OCI-LY1 (cell line): ENCODE results near the gene PDE6B.

ENCODE experiments used
- H2AFZ ChIP-seq: fragments of 200-600 bp; sonication (generic), shearing (Covaris generic); 2 replicates; pipeline ENCODE4 v1.6.0; 2014; ENCODE audit warnings: antibody characterized with exemption, mild to moderate bottlenecking, low read length
- H3F3A ChIP-seq: fragments of 200-600 bp; sonication (generic), shearing (Covaris generic); 2 replicates; pipeline ENCODE4 v1.6.0; 2014; ENCODE audit warnings: mild to moderate bottlenecking, antibody characterized with exemption, low read length, moderate library complexity; ENCODE audit not compliant: insufficient read depth
- H3K27ac ChIP-seq: fragments of 200-600 bp; sonication (generic); 2 replicates; pipeline ENCODE4 v1.5.1; 2014; ENCODE audit warnings: low read length, mixed run types, mild to moderate bottlenecking, low read depth; ENCODE audit not compliant: poor library complexity, severe bottlenecking
- H3K27me3 ChIP-seq: fragments of 200-600 bp; sonication (generic); 2 replicates; pipeline ENCODE4 v1.6.0; 2014; ENCODE audit warnings: antibody characterized with exemption, mild to moderate bottlenecking, low read length, moderate library complexity; ENCODE audit not compliant: insufficient read depth
- H3K36me3 ChIP-seq: fragments of 200-600 bp; sonication (generic); 2 replicates; pipeline ENCODE4 v1.6.1; 2014; ENCODE audit warnings: mild to moderate bottlenecking, antibody characterized with exemption, low read length, moderate library complexity, mixed read lengths; ENCODE audit not compliant: insufficient read depth
- H3K4me1 ChIP-seq: fragments of 200-600 bp; sonication (generic); 2 replicates; pipeline ENCODE4 v1.5.1; 2014; ENCODE audit warnings: mild to moderate bottlenecking, low read length, moderate library complexity; ENCODE audit not compliant: insufficient read depth, severe bottlenecking
- H3K4me2 ChIP-seq: fragments of 200-600 bp; sonication (generic), shearing (Covaris generic); 2 replicates; pipeline ENCODE4 v1.6.1; 2014; ENCODE audit warnings: low read length
- H3K4me3 ChIP-seq: fragments of 200-600 bp; sonication (generic); 2 replicates; pipeline ENCODE4 v1.5.1; 2014; ENCODE audit warnings: low read length, low read depth, mild to moderate bottlenecking, mixed read lengths; ENCODE audit not compliant: poor library complexity, severe bottlenecking
- H3K79me2 ChIP-seq: fragments of 200-600 bp; shearing (Covaris generic); 2 replicates; pipeline ENCODE4 v1.6.1; 2016; ENCODE audit warnings: mixed run types, low read length, mixed read lengths; ENCODE audit not compliant: insufficient read depth
- H3K9ac ChIP-seq: fragments of 200-600 bp; sonication (generic), shearing (Covaris generic); 2 replicates; pipeline ENCODE4 v1.6.1; 2014; ENCODE audit warnings: mild to moderate bottlenecking, low read length, mixed read lengths
- H3K9me2 ChIP-seq: fragments of 200-600 bp; sonication (generic), shearing (Covaris generic); 2 replicates; pipeline ENCODE4 v1.6.1; 2014; ENCODE audit warnings: low read depth, mild to moderate bottlenecking, low read length, mixed read lengths
- H3K9me3 ChIP-seq: fragments of 200-600 bp; shearing (Covaris generic); 2 replicates; pipeline ENCODE4 v1.6.1; 2014; ENCODE audit warnings: low read length, mixed read lengths
- H4K20me1 ChIP-seq: fragments of 200-600 bp; sonication (generic), shearing (Covaris generic); 2 replicates; pipeline ENCODE4 v1.6.0; 2016; ENCODE audit warnings: mild to moderate bottlenecking, low read length; ENCODE audit not compliant: insufficient read depth
- EZH2 ChIP-seq: fragments of 200-600 bp; sonication (generic), shearing (Covaris generic); IDR thresholded peaks from 2 replicates; pipeline ENCODE4 v1.8.0; 2017; ENCODE audit warnings: borderline replicate concordance, mixed run types, mild to moderate bottlenecking, antibody characterized with exemption, low read length, moderate library complexity, mixed read lengths
- TF ChIP-seq, protein P1 (sequence below): fragments of 200-600 bp; sonication (generic), shearing (Covaris generic); IDR thresholded peaks from 2 replicates; pipeline ENCODE4 v1.5.1; 2017; ENCODE audit warnings: mild to moderate bottlenecking, antibody characterized with exemption, low read length, moderate library complexity, mixed read lengths

Gene PDE6B

DNA sequence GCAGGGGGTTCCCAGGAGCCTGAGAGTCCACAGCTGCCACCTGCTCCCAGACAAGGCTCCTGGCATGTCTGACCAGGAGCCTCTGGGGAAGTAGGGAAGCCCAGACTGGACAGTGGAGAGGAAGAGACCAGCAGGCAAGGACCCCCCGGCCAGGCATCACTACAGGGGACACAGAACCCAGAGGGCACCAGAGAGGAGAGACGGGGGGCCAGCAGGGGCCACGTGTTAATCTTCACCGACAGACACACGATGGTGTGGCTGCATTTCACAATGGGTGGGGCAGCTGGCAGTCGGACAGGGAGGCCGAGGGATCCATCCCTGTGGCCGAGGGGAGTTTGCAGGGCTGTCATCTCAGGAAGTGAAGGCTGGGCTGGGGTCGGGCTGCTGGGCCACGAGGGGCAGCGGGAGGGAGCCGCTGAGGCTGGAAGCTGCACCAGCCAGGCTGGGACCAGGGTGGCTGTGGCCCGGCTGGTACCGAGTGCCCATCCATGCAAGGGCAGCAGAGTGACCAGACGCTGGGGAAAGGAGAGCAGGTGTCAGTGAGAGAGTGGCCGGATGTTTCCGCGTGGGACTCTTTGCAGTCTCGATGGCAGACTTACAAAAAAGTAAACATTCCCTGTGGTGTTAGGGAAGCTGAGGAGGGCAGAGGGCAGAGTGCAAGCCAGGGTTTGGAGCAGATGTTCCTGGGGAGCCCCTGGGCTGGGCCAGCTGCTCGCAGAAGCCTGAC lies 4.7 kb downstream of the PDE6B start:
- Histone ChIP-seq H3K4me1 (no peaks in the 10 kb centered on the region), H4K20me1 (no peaks in the 10 kb centered on the region), H3K9ac (no peak overlapping the region), H3K27ac (no peak overlapping the region), H3K79me2 (no peaks in the 10 kb centered on the region), H3K4me3 (no peak overlapping the region), H3K9me3 (no peaks in the 10 kb centered on the region), H3K36me3 (no peaks in the 10 kb centered on the region), H3K9me2 (no peaks in the 10 kb centered on the region), H2AFZ (no peak overlapping the region), H3K27me3 (no peaks in the 10 kb centered on the region), H3F3A (no peaks in the 10 kb centered on the region), H3K4me2 (no peak overlapping the region)
- TF ChIP-seq, protein P1, sequence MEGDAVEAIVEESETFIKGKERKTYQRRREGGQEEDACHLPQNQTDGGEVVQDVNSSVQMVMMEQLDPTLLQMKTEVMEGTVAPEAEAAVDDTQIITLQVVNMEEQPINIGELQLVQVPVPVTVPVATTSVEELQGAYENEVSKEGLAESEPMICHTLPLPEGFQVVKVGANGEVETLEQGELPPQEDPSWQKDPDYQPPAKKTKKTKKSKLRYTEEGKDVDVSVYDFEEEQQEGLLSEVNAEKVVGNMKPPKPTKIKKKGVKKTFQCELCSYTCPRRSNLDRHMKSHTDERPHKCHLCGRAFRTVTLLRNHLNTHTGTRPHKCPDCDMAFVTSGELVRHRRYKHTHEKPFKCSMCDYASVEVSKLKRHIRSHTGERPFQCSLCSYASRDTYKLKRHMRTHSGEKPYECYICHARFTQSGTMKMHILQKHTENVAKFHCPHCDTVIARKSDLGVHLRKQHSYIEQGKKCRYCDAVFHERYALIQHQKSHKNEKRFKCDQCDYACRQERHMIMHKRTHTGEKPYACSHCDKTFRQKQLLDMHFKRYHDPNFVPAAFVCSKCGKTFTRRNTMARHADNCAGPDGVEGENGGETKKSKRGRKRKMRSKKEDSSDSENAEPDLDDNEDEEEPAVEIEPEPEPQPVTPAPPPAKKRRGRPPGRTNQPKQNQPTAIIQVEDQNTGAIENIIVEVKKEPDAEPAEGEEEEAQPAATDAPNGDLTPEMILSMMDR: no peak
- no peak for TF ChIP-seq EZH2

DNA sequence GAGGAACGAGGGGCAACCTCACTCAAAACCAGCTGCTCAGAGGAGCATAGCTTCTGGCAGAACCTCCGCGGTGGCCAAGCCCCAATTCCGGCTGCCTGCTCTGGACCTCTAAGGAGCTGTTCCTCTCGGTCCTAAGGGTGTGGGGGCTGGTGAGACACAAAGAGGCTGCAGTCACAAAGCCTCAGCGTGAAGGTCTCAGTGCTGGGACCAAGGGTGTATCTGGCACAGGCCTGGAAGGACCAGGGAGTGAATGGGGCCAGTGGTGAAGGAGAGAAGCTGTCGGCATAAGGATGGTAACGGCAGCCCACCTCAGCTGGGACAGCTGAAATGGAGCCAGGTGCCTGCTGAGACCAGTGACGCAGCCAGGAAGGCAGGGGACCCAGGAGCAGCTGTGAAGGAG lies 5.3 kb downstream of the PDE6B start:
- no peak overlapping the region for H3K4me3 ChIP-seq
- H3K36me3 ChIP-seq: no peaks in the 10 kb centered on the region
- H3K9ac ChIP-seq: no peak overlapping the region
- no peaks in the 10 kb centered on the region for H4K20me1 ChIP-seq
- H3K9me2 ChIP-seq: no peaks in the 10 kb centered on the region
- H3K27ac ChIP-seq: no peak overlapping the region
- H3K79me2 ChIP-seq: no peaks in the 10 kb centered on the region
- TF ChIP-seq EZH2: no peak
- TF ChIP-seq, protein P1: no peak
- no peak overlapping the region for H3K4me2 ChIP-seq
- no peaks in the 10 kb centered on the region for H3K4me1 ChIP-seq
- no peaks in the 10 kb centered on the region for H3K9me3 ChIP-seq
- no peaks in the 10 kb centered on the region for H3F3A ChIP-seq
- no peaks in the 10 kb centered on the region for H3K27me3 ChIP-seq
- no peak overlapping the region for H2AFZ ChIP-seq

- Histone ChIP-seq H3K9me3 (no peaks in the 10 kb centered on the region), H3K27ac (no peak overlapping the region), H3K27me3 (no peaks in the 10 kb centered on the region), H3K9me2 (no peaks in the 10 kb centered on the region), H3K36me3 (no peaks in the 10 kb centered on the region), H3K79me2 (no peaks in the 10 kb centered on the region), H3K4me2 (no peak overlapping the region), H3K4me3 (no peak overlapping the region), H4K20me1 (no peaks in the 10 kb centered on the region), H3F3A (no peaks in the 10 kb centered on the region), H3K9ac (no peak overlapping the region), H2AFZ (no peak overlapping the region), H3K4me1 (no peaks in the 10 kb centered on the region)
- no peak for TF ChIP-seq EZH2
- TF ChIP-seq, protein P1: no peak
Observed at GRCh38 chr4:632196-632790, 6.9 kb downstream of the PDE6B start.
